HG03108 (cell line): ENCODE data around the gene FUT7.

Source experiments
- ATAC-seq: cut with Tn5 transposase; IDR thresholded peaks from one replicate; pipeline ENCODE4 v1.9.1; 2021; ENCODE audit warnings: moderate library complexity; ENCODE audit not compliant: unreplicated experiment

The FUT7 gene

GRCh38 chr9:137019891-137020683, 11.8 kb downstream of the FUT7 start:
- no peak for ATAC-seq

- ATAC-seq = no peak
Measured at GRCh38 chr9:137018761-137019559, 12.9 kb downstream of the FUT7 start.

- no peak for ATAC-seq
Measured at GRCh38 chr9:137017791-137018497, 13.9 kb downstream of the FUT7 start.

GRCh38 chr9:137017071-137017470, 14.8 kb downstream of the FUT7 start:
- ATAC-seq = no peak

GRCh38 chr9:137016436-137016835, 15.5 kb downstream of the FUT7 start:
- no peak for ATAC-seq

- no peak for ATAC-seq
Measured at GRCh38 chr9:137015976-137016375, 15.9 kb downstream of the FUT7 start.

GRCh38 chr9:137015540-137015930, 16.4 kb downstream of the FUT7 start:
- no peak for ATAC-seq

GRCh38 chr9:137014776-137015539, 16.9 kb downstream of the FUT7 start:
- no peak for ATAC-seq

GRCh38 chr9:137014166-137014565, 17.7 kb downstream of the FUT7 start:
- ATAC-seq = no peak

GRCh38 chr9:137013571-137013940, 18.3 kb downstream of the FUT7 start:
- no peak for ATAC-seq

- ATAC-seq = no peak
Measured at GRCh38 chr9:137012694-137013570, 19.0 kb downstream of the FUT7 start.

GRCh38 chr9:137011907-137012675, 19.8 kb downstream of the FUT7 start:
- no peak for ATAC-seq

GRCh38 chr9:137011156-137011555, 20.7 kb downstream of the FUT7 start:
- ATAC-seq = no peak

- ATAC-seq = no peak
Measured at GRCh38 chr9:137009938-137010732, 21.8 kb downstream of the FUT7 start.

- ATAC-seq = no peak
Measured at GRCh38 chr9:137009217-137009616, 22.7 kb downstream of the FUT7 start.

- ATAC-seq = no peak
Measured at GRCh38 chr9:137008312-137008711, 23.6 kb downstream of the FUT7 start.

GRCh38 chr9:137007816-137008270, 24.0 kb downstream of the FUT7 start:
- no peak for ATAC-seq

GRCh38 chr9:137007108-137007815, 24.6 kb downstream of the FUT7 start:
- no peak for ATAC-seq
